Measurements from ENCODE around the gene FOXD2.
A peak's percentile ranks its signal among the peaks of the same experiment; 100 is the strongest.

Gene FOXD2

DNA sequence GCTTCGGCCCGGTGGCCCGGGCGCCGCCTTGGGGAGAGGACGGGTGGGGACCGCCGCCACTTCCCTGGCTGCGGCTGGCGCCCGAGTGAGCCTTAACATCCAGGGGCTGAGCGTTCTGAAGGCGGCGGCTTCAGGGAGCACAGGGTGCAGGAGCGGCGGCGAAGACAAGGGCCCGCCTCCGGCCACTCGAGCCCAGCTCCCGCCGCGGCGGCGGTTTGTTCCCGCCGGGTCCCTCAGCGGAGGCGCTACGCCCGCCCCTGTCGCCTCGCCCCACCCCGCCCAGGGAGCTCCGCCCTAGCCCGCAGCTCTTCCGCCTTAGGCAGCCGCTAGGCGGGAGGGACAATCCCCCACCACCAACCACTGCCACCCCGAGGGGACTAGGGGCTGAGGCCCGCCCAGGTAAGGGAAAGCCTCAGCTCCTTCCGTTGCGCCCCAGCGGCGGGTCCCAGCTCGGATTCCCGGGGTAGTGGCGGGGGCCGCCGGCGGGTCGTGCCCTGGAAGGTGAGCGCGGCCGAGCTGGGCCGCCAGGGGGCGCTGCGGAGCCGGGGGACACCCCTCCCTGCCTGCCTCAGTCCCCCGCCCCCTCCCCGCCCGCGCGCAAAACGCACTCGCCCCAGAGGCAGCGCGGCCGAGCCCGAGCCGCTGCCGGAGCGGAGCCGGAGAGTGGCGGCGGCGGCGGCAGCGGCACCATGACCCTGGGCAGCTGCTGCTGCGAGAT is at the start of gene FOXD2:
FOXD2 (plus strand) TSS at position 598 of the 718 bp plus-strand sequence; CDS start at position 690, 92 bp downstream.
- DNase-seq: peak in 11 of 14 donors; percentile 16 to 84 (median 50)

DNA sequence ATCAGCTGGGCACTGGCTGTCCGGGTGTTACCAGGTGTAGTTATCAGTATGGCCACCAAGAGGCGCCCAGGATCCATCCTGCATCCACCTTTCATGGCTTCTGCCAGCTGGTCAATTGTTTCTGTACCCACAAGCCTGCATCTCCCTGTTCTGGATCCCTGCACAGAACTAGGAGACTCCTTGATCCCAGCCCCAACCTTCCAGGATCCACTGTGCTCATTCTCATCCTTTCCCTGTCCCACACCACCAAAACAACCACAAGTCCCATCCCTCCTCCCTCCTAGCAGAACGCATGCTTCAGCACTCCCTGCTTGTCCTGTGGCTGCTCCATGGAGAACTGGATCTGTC is 49.0 kb upstream of the FOXD2 start:
- peak in 7 of 14 donors; percentile 7 to 38 (median 14) for DNase-seq

DNA sequence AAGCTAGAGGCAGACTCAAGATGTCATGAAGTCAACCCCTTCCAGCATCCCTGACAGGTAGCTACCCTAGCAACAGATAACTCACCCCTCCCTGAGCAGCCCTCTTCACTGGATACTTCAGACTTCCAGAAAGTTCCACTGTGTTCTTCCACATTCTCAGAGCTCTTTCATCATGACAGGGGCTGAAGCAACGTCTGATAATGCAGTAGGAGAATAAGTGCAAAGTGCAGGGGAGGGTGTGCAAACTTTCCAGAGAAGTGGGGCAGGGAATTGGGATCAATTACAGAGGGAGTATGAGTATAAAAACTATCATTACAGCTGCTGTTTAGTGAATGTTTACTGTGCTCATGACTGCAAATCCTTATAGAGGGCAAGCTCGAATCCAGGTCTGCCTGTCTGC is 48.1 kb upstream of the FOXD2 start:
- DNase-seq: no peak

DNA sequence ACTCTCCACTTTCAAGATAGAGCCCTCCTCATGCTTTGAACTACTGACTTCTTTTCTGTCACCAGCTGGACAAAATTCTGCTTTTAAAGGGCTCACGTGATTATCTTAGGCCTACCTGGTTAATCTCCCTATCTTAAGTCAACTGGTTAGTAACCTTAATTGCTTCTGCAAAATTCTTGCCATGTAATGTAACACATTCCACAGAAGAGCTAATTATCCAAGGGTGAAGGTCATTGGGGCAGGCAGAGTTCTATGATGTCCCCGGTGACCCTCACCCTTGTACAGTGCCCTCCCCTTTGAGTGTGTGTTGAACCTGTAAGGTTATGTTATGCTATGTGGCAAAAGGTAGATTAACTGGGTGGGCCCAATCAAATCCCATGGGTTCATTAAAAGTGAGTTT is 47.0 kb upstream of the FOXD2 start:
- DNase-seq: no peak

DNA sequence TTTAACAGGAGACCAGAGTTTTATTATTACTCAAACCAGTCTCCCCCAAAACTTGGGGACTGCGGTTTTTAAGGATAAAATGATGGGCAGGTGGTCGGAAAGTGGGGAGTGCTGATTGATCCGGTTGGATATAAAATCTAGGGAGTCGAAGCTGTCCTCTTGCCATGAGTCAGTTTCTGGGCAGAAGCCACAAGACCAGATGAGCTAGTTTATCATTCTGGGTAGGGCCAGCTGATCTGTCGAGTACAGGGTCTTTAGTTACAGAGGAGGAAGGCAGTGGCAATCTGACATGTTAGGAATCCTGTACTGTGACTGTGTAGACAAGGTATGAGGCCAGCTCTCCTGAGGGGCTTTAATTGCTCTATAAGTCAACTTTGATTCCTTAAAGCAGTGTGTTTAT is 44.7 kb upstream of the FOXD2 start:
- no peak for DNase-seq

DNA sequence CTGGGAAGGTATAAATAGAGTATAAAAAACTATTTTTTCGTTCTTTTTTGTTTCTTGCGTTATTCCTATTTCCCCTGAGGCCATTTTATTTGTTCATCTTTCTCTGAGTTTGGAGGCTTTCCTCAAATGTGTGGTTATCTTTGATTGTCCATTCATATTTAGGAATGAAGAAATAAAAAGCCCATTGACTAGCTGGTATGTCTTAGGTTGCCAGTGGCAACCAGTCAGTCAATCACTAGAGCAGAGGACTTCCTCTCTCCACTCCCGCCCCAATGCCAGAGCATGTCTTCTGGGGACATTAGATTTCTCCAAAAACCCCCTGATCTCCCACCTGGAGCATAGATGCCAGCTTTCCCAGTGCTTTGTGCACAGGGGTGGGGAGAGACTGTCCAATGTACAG is 42.4 kb upstream of the FOXD2 start:
- no peak for DNase-seq

DNA sequence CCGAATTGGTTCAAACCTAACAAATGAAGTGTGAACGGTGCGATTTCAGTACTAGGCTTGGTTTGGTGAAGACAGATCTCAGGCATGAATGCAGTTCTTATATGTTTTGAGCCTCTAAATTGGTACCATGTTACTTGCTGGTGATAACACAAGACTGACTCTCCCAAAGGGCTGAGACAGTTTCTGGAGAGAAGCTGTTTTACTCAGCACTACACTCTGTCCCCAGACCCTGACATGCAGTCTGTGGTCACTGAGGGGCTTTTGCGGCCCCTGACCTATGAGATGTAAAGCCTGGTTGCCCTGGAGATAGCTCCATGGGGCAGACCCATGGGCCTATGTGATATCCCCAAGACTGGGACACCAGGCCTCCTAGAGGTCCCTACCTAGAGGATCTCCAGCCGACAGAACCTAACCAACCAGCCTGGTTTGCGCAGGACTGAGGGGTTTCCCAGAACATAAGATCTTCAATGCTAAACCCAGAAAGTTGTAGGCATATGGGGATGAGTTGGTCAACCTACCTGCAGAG is 41.1 kb upstream of the FOXD2 start:
- no peak for DNase-seq

DNA sequence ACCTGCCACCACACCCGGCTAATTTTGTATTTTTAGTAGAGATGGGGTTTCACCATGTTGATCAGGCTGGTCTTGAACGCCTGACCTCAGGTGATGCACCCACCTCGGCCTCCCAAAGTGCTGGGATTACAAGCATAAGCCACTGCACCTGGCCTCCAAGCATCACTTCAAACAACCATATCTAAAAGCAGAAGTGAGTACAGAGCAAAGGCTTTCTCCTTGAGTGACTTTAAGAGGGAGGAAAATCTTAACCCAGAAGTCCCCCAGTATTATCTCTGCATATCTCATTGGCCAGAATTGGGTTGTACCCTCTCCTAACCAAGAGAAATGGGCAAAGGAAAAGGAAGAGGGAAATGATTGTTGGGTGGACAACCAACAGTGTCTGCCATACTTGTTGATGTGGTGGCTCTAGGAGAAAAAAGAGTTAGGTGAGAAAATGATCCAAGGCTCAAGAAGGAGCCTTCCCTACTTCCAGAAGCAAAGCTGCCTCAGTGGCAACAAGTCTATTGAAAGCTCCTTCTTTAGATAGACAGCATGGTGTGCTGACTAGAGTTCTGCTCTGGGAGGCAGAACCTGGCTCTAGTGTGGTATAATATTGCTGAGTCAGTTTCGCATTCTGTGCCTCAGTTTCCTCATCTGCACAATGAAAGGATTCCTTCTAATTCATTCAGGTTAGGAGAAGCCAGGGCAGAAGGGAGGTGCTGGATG is 38.6 kb upstream of the FOXD2 start:
- no peak for DNase-seq

DNA sequence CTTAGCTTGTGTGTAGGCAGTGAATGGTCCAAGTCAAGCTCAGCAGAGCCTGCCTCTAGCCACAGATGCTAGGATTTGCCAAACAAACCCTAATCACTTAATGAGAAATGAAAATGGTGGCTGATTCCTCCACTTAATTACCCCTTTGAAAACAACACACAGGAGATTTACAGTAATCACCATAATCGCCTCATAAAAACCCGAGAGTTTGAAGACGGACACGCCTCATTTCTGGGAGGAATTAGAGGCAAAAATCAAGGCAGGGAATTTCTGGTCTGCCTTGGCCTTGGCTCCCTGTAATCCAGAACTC is 38.0 kb upstream of the FOXD2 start:
- no peak for DNase-seq

DNA sequence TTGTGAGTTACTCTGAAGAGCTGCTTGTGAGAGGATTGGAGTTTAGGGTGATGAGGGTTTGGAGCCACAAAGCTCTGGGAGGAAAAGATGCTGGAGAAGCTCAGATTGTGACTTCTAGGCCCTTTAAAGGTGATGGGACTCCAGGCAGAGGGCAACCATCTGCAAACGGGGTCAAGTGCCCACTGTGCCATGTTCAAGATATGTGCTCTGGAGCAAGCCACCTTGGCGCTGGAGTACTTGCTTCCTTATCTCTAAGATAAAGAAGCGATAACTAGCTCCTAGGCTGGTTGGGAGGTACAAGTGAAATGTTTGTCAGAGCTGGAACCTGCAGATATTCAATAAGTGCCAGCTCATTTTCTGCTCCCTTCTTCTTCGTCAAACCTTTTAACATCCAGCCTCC is 36.1 kb upstream of the FOXD2 start:
- no peak for DNase-seq

DNA sequence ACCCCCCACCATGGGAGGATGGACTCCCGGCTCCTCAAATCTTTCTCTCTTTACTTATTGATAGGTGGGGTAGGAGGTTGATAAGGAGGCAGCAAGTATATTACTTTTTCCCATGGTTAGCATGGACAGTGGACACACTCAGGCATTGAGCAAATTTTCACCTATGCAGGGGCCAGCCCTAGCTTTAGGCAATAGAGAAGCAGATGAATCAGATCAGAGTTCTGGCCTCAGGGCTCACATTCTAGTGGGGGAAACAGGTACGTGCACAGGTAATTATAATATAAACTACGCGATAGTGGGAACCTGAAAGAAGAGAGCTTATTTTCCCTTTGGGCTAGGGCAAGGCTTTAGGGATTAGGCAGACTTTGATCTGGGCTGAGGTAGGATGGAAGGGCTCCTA is 35.3 kb upstream of the FOXD2 start:
- no peak for DNase-seq

DNA sequence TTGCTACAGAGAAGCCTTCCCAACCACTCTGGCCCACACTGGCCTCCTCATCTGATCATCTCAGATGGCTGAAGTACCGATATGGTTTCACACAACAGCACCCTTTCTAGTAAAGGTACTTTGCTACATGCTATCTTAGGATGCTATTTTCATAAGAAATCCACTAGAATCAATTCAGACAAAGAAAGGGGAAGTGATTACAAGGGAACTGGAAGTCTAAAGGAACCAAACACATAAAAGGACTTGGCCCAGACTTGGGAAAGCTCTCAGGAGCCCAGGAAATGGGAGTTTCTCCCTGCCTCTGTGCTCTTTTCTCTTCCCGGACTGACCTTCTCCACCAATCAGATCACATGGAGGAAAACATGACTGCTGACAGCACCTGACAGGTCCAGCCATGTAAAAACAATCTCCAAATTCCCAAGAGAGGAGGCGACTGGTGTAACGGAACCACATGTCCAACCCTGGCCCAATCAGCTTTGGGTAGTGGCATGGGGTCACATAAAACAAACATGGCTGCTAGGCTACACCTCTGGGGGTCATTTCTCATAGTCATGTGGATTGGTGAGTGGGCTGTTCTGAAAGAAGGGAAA is 34.4 kb upstream of the FOXD2 start:
- no peak for DNase-seq

DNA sequence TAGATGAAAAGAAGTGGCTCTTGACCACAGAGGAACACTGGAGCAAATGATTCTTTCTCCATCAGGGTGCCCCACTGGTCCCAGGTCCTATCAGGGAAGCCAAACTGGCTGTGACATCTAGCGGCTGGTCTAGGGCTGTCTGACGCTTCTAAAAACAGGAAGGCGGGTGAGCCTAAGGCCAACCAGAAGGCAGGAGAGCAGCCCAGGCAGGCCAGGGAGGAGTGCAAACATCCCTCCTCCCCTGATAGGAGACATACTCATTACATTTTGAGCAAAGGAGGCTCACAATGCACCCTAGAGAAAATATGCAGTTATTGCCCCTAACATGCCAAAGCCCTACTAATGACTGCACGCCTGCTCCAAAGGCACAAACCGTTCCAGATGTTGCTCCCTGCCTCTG is 32.1 kb upstream of the FOXD2 start:
- no peak for DNase-seq

DNA sequence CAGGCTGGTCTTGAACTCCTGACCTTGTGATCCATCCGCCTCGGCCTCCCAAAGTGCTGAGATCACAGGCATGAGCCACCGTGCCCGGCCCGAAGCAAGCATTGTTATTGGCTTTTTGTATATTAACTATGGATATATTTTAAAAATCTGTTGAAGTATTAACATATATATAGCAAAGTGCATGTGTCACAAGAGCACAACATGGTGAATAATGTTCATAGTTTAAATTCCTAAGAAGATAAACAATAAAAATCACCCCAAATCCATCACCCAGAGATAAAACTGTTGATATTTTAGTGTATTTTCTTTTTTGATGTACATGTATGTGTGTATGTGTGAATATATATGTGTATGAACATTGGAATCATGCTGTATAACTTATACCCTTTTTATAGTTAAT is 30.9 kb upstream of the FOXD2 start:
- DNase-seq: no peak

DNA sequence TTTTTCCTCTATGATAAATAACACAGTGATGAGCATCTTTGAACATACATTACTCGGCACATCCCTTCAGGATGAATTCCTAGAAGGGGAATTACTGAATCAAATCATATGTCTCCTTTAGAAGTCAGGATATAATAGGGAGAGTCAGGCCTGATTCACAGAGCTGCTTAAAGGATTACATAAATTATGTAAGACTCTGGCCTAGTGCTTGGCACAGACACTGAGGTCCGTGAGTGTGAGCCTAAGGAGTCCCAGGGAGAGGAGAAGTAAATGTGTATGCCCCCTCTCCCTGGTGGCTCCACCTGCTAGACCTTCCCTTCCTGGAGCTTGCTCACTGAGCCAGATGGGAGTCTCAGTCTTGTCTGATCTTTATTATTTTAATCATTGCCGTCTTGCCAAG is 30.4 kb upstream of the FOXD2 start:
- no peak for DNase-seq

DNA sequence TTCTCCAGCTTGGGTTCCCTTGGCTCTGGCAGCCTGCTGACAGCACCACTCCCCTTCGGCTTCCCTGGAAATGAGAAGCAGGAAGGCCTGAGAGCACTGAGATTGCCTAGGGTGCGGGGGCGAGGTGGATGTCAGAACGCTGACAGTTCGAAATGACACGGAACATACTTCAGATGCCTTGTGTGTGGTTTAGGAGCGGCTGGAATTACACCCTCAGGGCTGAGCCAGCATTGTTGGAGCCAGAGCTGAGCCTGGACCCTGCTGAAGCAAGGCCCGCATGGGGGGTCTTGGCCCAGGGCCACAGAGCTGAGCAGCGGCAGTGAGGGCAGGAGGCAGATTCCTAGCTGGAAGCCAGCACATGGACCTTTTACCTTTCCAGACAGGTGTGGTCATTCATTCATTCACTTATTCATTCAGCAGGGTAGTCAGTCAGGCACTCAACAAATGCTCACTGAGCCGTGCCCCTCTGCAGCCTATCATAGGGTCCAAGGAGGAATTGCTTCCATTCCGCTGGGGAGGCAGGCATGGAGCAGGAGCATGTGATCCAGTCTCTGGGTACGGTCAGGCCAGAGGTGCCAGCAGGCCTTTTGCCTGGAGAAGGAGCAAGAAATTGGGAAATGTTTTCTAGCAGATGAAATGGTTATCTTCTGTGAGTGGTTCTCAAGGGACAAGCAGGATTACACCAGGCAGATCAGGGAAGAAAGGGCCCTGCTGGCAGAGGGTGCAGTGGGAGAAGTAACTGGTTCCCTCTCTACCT is 28.4 kb upstream of the FOXD2 start:
- DNase-seq: no peak

DNA sequence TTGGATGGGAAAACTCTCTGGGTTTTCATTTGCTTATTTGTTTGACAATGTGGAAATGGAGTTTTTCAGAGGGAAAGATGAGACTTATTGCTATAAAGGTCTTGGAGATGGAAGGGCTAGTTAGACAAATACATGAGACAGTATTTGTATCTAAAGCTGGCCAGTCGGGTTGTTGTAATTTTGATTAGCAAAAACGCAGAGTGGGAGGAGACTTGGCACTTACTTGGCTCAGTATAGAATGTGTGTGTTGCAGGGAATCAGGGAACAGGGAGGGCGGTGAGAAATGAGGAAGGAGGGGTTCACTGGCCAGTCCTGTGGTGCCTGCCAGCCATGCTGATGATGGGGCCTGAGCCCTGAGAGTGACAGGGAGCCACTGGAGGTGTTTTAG is 27.8 kb upstream of the FOXD2 start:
- no peak for DNase-seq

DNA sequence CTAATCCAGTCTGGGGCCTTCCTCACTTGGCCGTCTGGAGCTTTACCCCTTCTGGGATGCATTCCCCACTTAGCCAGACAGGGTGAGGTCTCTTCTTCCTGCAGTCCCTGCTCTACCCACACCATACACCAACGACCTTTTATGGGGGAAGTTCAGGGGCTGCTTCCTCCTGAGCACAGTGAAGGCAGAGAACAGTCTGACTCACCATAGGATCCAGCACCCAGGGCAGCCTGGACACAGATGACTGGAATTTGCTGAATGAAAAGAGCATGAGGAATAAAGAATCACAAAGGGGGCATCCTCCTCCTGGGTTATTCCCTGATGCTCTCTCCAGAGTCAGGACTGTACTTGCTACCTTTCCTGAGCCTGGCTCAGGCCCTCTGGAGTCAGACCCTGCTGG is 26.4 kb upstream of the FOXD2 start:
- DNase-seq: no peak

DNA sequence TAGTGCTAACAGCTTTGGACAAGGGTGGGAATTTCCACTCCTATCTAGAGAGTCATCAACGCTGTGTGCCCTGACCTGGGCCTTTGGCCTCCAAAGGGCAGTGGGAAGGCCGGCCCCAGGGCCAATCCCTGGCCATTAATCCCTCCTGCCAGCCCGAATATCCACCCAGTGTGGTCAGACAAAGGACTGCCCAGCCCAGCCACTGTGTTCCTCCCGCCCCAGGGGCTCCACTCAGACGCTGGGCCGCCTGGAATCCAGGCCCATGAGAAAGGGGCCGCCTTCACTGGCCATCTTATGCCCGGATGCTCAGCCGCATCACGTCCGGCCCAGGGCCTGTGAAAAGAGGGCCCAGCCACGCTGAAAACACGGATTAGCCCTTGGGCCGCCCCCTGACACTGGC is 25.4 kb upstream of the FOXD2 start:
- DNase-seq: no peak

DNA sequence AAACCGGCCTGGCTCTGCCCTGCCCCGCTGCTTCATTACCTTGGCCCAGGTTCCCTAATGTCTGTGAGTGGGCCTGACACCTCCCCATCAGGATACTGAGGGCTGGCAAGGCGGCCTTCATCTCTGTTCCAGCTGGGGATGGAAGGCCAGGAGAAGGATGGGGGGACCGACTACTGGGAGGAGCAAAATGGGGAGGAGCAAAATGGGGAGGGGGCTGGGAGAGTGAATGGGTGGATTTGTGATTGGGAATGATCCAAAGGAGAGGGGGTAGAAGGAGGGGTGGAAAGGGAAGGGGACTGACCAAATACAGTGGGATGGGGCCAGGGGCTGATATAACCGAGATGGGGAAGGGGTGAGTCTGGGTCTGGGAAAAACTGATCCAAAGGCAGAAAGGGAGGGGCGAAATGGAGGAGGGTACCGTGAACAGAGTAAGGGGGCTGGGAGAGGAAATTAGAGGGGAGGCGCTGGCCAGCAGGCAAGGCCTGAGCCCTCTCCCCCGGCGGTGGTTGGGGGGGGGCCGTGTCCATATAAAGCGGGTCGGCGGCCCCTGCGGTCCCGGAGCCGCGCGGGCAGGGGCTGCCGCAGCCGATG is 22.0 kb upstream of the FOXD2 start, which contains the start of gene FOXE3:
FOXE3 (plus strand) TSS at position 558 of the 591 bp plus-strand sequence; CDS start at position 589, 31 bp downstream.
- DNase-seq: no peak

DNA sequence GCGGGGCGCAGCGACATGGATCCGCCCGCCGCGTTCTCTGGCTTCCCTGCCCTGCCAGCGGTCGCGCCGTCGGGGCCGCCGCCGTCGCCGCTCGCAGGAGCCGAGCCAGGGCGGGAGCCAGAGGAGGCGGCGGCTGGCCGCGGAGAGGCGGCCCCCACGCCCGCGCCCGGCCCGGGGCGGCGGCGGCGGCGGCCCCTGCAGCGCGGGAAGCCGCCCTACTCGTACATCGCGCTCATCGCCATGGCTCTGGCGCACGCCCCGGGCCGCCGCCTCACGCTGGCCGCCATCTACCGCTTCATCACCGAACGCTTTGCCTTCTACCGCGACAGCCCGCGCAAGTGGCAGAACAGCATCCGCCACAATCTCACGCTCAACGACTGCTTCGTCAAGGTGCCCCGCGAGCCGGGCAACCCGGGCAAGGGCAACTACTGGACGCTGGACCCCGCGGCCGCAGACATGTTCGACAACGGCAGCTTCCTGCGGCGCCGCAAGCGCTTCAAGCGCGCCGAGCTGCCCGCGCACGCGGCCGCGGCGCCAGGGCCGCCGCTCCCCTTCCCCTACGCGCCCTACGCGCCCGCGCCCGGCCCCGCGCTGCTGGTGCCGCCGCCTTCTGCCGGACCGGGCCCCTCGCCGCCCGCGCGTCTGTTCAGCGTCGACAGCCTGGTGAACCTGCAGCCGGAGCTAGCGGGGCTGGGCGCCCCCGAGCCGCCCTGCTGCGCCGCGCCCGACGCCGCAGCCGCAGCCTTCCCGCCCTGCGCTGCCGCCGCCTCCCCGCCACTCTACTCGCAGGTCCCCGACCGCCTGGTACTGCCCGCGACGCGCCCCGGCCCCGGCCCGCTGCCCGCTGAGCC is 21.3 kb upstream of the FOXD2 start:
- no peak for DNase-seq
